Measurements from ENCODE around the gene PDCD7.
"Not testable (repeated sequence)": the region's sequence is repeated elsewhere in the genome, so short reads cannot be mapped to it uniquely, and the experiment has no call there.

DNA sequence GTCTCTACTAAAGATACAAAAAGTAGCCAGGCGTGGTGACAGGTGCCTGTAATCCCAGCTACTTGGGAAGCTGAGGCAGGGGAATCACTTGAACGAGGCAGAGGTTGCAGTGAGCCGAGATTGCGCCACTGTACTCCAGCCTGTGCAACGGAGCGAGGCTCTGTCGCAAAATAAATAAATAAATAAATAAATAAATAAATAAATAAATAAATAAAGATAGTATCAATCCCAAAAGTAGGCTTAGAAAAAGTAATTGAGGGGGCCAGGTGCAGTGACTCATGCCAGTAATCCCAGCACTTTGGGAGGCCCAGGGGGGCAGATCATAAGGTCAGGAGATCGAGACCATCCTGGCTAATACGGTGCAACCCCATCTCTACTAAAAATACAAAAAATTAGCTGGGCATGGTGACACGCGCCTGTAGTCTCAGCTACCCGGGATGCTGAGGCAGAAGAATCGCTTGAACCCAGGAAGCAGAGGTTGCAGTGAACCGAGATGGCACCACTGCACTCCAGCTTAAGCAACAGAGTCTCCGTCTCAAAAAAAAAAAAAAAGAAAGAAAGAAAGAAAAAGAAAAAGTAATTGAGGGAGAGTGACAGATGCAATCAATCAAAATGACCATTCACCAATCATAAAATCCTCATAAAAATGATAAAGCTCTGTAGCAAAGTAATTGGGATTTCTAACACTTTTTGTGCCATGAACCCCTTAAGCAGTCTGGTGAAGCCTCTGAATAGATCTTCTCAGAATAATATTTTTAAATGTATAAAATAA lies 48.2 kb upstream of the PDCD7 start:
- TF ChIP-seq POLR2A, POLR2AphosphoS5 (IDR thresholded peaks at IDR 0.05; ENCODE audit: low read depth, low read length): not testable (repeated sequence)

Data from GM12892 (cell line).